Heart right ventricle (tissue), 16 donors: ENCODE data around the gene METTL6. TPM values are rescaled to one million over a fixed set of nuclear protein-coding genes. Genes with fewer than 3 reads are reported as not detected.

Source experiments
- ATAC-seq, 8 donors: fragments of 200-7000 bp; cut with Tn5 transposase; one replicate each; pipeline ENCODE4 v1.9.1; 2020; ENCODE audit warnings: mild to moderate bottlenecking in 8 of 8, moderate library complexity in 8 of 8, moderate number of reproducible peaks in 1 of 8
- DNase-seq, 2 donors: peaks; one replicate each; pipeline ENCODE4 v3.0.0-alpha.2; 2020
- H3K27ac ChIP-seq, 10 donors: fragments of 200-600 bp; sonication (generic) in 2 of 10; one replicate each; pipeline versions ENCODE4 v1.5.0 to v1.8.0; 2020 to 2022; ENCODE audit warnings: mild to moderate bottlenecking in 3 of 10
- H3K27me3 ChIP-seq, 7 donors: fragments of 200-600 bp; one replicate each; pipeline ENCODE4 v1.8.0; 2021 to 2022; ENCODE audit warnings: mild to moderate bottlenecking in 2 of 7
- H3K36me3 ChIP-seq, 9 donors: fragments of 200-600 bp; sonication (generic) in 1 of 9; one replicate each; pipeline versions ENCODE4 v1.5.0 to v1.8.0; 2020 to 2022; ENCODE audit warnings: mild to moderate bottlenecking in 2 of 9
- H3K4me1 ChIP-seq, 9 donors: fragments of 200-600 bp; sonication (generic) in 1 of 9; one replicate each; pipeline versions ENCODE4 v1.5.0 to v1.8.0; 2020 to 2022; ENCODE audit warnings: mild to moderate bottlenecking in 4 of 9
- H3K4me3 ChIP-seq, 10 donors: fragments of 200-600 bp; sonication (generic) in 2 of 10; one replicate each; pipeline versions ENCODE4 v1.5.0 to v1.8.0; 2020 to 2022; ENCODE audit warnings: mild to moderate bottlenecking in 7 of 10, moderate library complexity in 2 of 10
- H3K9me3 ChIP-seq, 11 donors: fragments of 200-600 bp in 10 of 11; sonication (generic) in 2 of 11; one replicate each; pipeline versions ENCODE4 v1.5.0 to v1.8.0; 2013 to 2022; ENCODE audit warnings: mild to moderate bottlenecking in 2 of 11, control low read depth in 1 of 11, moderate library complexity in 1 of 11
- CTCF ChIP-seq, 9 donors: fragments of 200-600 bp; sonication (generic) in 2 of 9; IDR thresholded peaks; one replicate each; pipeline versions ENCODE4 v1.5.0 to v1.8.0; 2021 to 2022; ENCODE audit warnings: antibody characterized with exemption in 9 of 9, mild to moderate bottlenecking in 5 of 9, moderate library complexity in 1 of 9
- WGBS, 2 donors: extraction: QIAGEN DNeasy Blood & Tissue Kit; methylation state at CpG; one replicate each; pipeline ENCODE4 v1.1.7; 2013; ENCODE audit warnings: inconsistent platforms in 1 of 2; 5-methylcytosine and 5-hydroxymethylcytosine counted together
- intact Hi-C, 10 donors: fragments of 100-400 bp; cut with DNase I; formaldehyde crosslinking; loops; one replicate each; pipeline versions ENCODE4 v1.11.1 to v1.14.2; 2022
- polyA plus RNA-seq, 2 donors: library from polyadenylated mRNA; stranded (reverse); fragments of 200-250 nt; gene quantifications; one replicate each; pipeline ENCODE4 v1.2.3, GENCODE V29; 2013
- total RNA-seq, 10 donors: library from RNA; stranded (reverse); fragmentation: NEBNext Ultra II Directional in 3 of 10; extraction: Animal tissue kit (Norgen Biotek cat#: 25700) in 3 of 10; gene quantifications; one replicate each; pipeline versions ENCODE4 v1.2.1 to v1.2.4, GENCODE V29; 2021 to 2023
- donor health status: Arrhythmogenic right ventricular cardiomyopathy.
- donor health status: ischemic (EF 13 %, LVEDD 7.1; RV severe dilation, severe dysfunction).
- donor health status: healthy with polysubstance abuse.
- donor health status: DM: no; HTN: yes; CAD: no.
- donor health status: DM: no; HTN: no; CAD: no.
- donor health status: ischemic (EF 25% LVEDD 6.9; RV normal size, moderate dysfunction).
- donor health status: ischemic (EF 25% LVEDD 5.7; RV mildly dilated, moderate dysfunction).
- donor health status: healthy.
- donor health status: DM: yes; HTN: yes; CAD: no.
- donor health status: Ischemic cardiomyopathy.
- donor health status: ischemic (EF 35%, LVEDD 5.7; RV mildly dilated, moderate dysfunction).
- donor health status: nonischemic (EF 11% LVEDD 7.7; RV severe dilation, severe dysfunction).
- donor health status: DM: yes; HTN: yes; CAD: no.
- donor health status: PGD.
- donor health status: ischemic (EF 29% LVEDD 5.4; RV normal size, mild dysfunction).
- donor health status: nonischemic (EF 23%, LVEDD 6.1; RV moderate dilation, normal function).

METTL6 gene
- total and polyA plus RNA-seq, 12 donors = 3.8 to 11.3 (median 9.4) TPM

GRCh38 chr3:15360788-15361493, 66.4 kb downstream of the METTL6 start:
- intact Hi-C loops = no loop called here
- no peaks in the 10 kb centered on the region for H3K27me3 ChIP-seq
- peak overlapping the region in 1 of 10 donors; percentile 71 for H3K27ac ChIP-seq
- no peaks in the 10 kb centered on the region for H3K9me3 ChIP-seq
- no peaks in the 10 kb centered on the region for H3K36me3 ChIP-seq
- peaks cover 0 to 40% (median 0%) of the 10 kb centered on the region in 9 donors for H3K4me1 ChIP-seq
- TF ChIP-seq CTCF (IDR thresholded peaks at IDR 0.05) = no peak
- DNase-seq = no peak
- H3K4me3 ChIP-seq = no peak overlapping the region
- WGBS, 2 donors = 72 to 76% methylated on average over 1 of the region's 1 CpG
- peak in 1 of 8 donors; percentile 22 for ATAC-seq

Other genes with a start within 250 kb of the METTL6 start
- gene CAPN7, start 221.3 kb downstream of the METTL6 start, total RNA-seq = 10 to 100 TPM; 22.8 to 38.0 (median 26.7) TPM
- gene CAPN7, start 221.3 kb downstream of the METTL6 start, polyA plus RNA-seq = 10 to 100 TPM in 1 of 2 donors, 1 to 10 TPM in 1; 8.9 to 15.8 TPM
- gene SH3BP5, start 95.0 kb downstream of the METTL6 start, total RNA-seq = 10 to 100 TPM in 4 of 10 donors, 1 to 10 TPM in 6; 6.7 to 22.4 (median 9.4) TPM
- gene SH3BP5, start 95.0 kb downstream of the METTL6 start, polyA plus RNA-seq = 10 to 100 TPM in 1 of 2 donors, 1 to 10 TPM in 1; 9.9 to 11.4 TPM
- 10 to 100 TPM in 2 of 10 donors, 1 to 10 TPM in 8; 7.0 to 12.4 (median 8.5) TPM for gene EAF1, start 54 bp upstream of the METTL6 start, total RNA-seq
- 1 to 10 TPM; 2.3 to 4.3 TPM for gene EAF1, start 54 bp upstream of the METTL6 start, polyA plus RNA-seq
- 10 to 100 TPM in 7 of 10 donors, 1 to 10 TPM in 2, under 1 TPM in 1; 0.85 to 23.3 (median 14.9) TPM for gene COLQ, start 94.2 kb upstream of the METTL6 start, total RNA-seq
- gene COLQ, start 94.2 kb upstream of the METTL6 start, polyA plus RNA-seq = 1 to 10 TPM; 3.7 to 5.7 TPM
- 10 to 100 TPM; 12.4 to 20.5 (median 14.1) TPM for gene HACL1, start 174.0 kb upstream of the METTL6 start, total RNA-seq
- 10 to 100 TPM in 1 of 2 donors, 1 to 10 TPM in 1; 7.5 to 11.1 TPM for gene HACL1, start 174.0 kb upstream of the METTL6 start, polyA plus RNA-seq
- 10 to 100 TPM in 8 of 10 donors, 1 to 10 TPM in 2; 8.8 to 17.2 (median 13.5) TPM for gene BTD, start 174.2 kb upstream of the METTL6 start, total RNA-seq
- gene BTD, start 174.2 kb upstream of the METTL6 start, polyA plus RNA-seq = 1 to 10 TPM; 4.8 to 8.3 TPM